Chondrocyte (in vitro differentiated cells): Measurements from ENCODE around the gene CELF6. TPM values are rescaled to one million over a fixed set of nuclear protein-coding genes. Genes with fewer than 3 reads are reported as not detected.

ENCODE experiments used
- DNase-seq: peaks from one replicate; pipeline ENCODE4 v3.0.0; 2021; ENCODE audit warnings: mixed read lengths, low spot score
- H3K27ac Mint-ChIP-seq: one replicate; pipeline ENCODE4 v1.8.0; 2021; ENCODE audit warnings: mild to moderate bottlenecking, moderate library complexity, mixed read lengths; ENCODE audit not compliant: unreplicated experiment
- H3K27me3 Mint-ChIP-seq: 2 replicates; pipeline ENCODE4 v1.8.0; 2021; ENCODE audit warnings: low read depth, mixed read lengths
- H3K36me3 Mint-ChIP-seq: 2 replicates; pipeline ENCODE4 v1.8.0; 2021; ENCODE audit warnings: low read depth, mixed read lengths
- H3K4me1 Mint-ChIP-seq: 2 replicates; pipeline ENCODE4 v1.8.0; 2021; ENCODE audit warnings: low read depth, mild to moderate bottlenecking, mixed read lengths
- H3K4me3 Mint-ChIP-seq: one replicate; pipeline ENCODE4 v1.8.0; 2021; ENCODE audit warnings: mild to moderate bottlenecking, moderate library complexity, mixed read lengths; ENCODE audit not compliant: unreplicated experiment
- H3K9me3 Mint-ChIP-seq: 2 replicates; pipeline ENCODE4 v1.8.0; 2021; ENCODE audit warnings: low read depth, mixed read lengths
- CTCF ChIP-seq: fragments of 200-600 bp; sonication (generic); IDR thresholded peaks from 2 replicates; pipeline ENCODE4 v1.5.0; 2021; ENCODE audit warnings: antibody characterized with exemption, mild to moderate bottlenecking, moderate library complexity
- total RNA-seq: library from RNA; stranded (reverse); gene quantifications from 3 replicates; pipeline ENCODE4 v1.2.1, GENCODE V29; 2021

CELF6 gene
- total RNA-seq, 1 donor from 2014 or later, result 0.42 TPM

GRCh38 chr15:72339777-72340177, 19.8 kb upstream of the CELF6 start:
- no peak for TF ChIP-seq CTCF
- Mint-ChIP-seq H3K4me3 (no peak overlapping the region), H3K27me3 (no peaks in the 10 kb centered on the region), H3K9me3 (no peaks in the 10 kb centered on the region), H3K36me3 (peaks cover 11% of the 10 kb centered on the region), H3K27ac (peak overlapping the region; percentile 90), H3K4me1 (peaks cover 23% of the 10 kb centered on the region)
- no peak for DNase-seq

GRCh38 chr15:72338617-72339321, 18.8 kb upstream of the CELF6 start:
- H3K27me3 Mint-ChIP-seq, result no peaks in the 10 kb centered on the region
- no peak overlapping the region for H3K4me3 Mint-ChIP-seq
- peaks cover 9% of the 10 kb centered on the region for H3K36me3 Mint-ChIP-seq
- peak overlapping the region; percentile 90 for H3K27ac Mint-ChIP-seq
- peaks cover 23% of the 10 kb centered on the region for H3K4me1 Mint-ChIP-seq
- H3K9me3 Mint-ChIP-seq, result no peaks in the 10 kb centered on the region
- TF ChIP-seq CTCF, result no peak
- no peak for DNase-seq

GRCh38 chr15:72338148-72338547, 18.2 kb upstream of the CELF6 start:
- H3K27ac Mint-ChIP-seq, result no peak overlapping the region
- peaks cover 9% of the 10 kb centered on the region for H3K36me3 Mint-ChIP-seq
- DNase-seq, result no peak
- H3K9me3 Mint-ChIP-seq, result no peaks in the 10 kb centered on the region
- no peak for TF ChIP-seq CTCF
- H3K4me1 Mint-ChIP-seq, result peaks cover 23% of the 10 kb centered on the region
- no peak overlapping the region for H3K4me3 Mint-ChIP-seq
- no peaks in the 10 kb centered on the region for H3K27me3 Mint-ChIP-seq

GRCh38 chr15:72334842-72335241, 14.9 kb upstream of the CELF6 start:
- Mint-ChIP-seq H3K4me1 (peaks cover 14% of the 10 kb centered on the region), H3K9me3 (no peaks in the 10 kb centered on the region), H3K4me3 (no peak overlapping the region), H3K36me3 (peaks cover 11% of the 10 kb centered on the region), H3K27me3 (no peaks in the 10 kb centered on the region), H3K27ac (no peak overlapping the region)
- no peak for DNase-seq
- no peak for TF ChIP-seq CTCF

GRCh38 chr15:72331021-72331420, 11.1 kb upstream of the CELF6 start:
- H3K4me1 Mint-ChIP-seq, result no peaks in the 10 kb centered on the region
- H3K27me3 Mint-ChIP-seq, result no peaks in the 10 kb centered on the region
- no peak for DNase-seq
- no peak for TF ChIP-seq CTCF
- H3K36me3 Mint-ChIP-seq, result peaks cover 18% of the 10 kb centered on the region
- no peaks in the 10 kb centered on the region for H3K9me3 Mint-ChIP-seq
- no peak overlapping the region for H3K27ac Mint-ChIP-seq
- H3K4me3 Mint-ChIP-seq, result no peak overlapping the region
